ENCODE results near the gene MEI1. TPM values are rescaled to one million over a fixed set of nuclear protein-coding genes. Genes with fewer than 3 reads are reported as not detected.

The MEI1 gene
- polyA plus RNA-seq, 1 donor from 2014 or later, result not detected

- H3K9me3 ChIP-seq (ENCODE audit: low read length), result no peaks in the 10 kb centered on the region
- H4K20me1 ChIP-seq (ENCODE audit: insufficient read depth), result no peaks in the 10 kb centered on the region
- no peaks in the 10 kb centered on the region for H3K27me3 ChIP-seq (ENCODE audit: insufficient read depth, low read depth, low read length)
- no peaks in the 10 kb centered on the region for H3K79me2 ChIP-seq (replicated peaks; ENCODE audit: insufficient read depth, low read length)
- no peak overlapping the region for H3K27ac ChIP-seq (ENCODE audit: low read length)
- no peak overlapping the region for H3K9ac ChIP-seq (ENCODE audit: low read length)
- no peaks in the 10 kb centered on the region for H3K36me3 ChIP-seq (ENCODE audit: insufficient read depth, low read length)
- H2AFZ ChIP-seq (ENCODE audit: low read depth, low read length), result no peak overlapping the region
- no peaks in the 10 kb centered on the region for H3K9me2 ChIP-seq (ENCODE audit: insufficient read depth, low read length)
- no peak for TF ChIP-seq POLR2AphosphoS5 (IDR thresholded peaks at IDR 0.05)
- no peak for TF ChIP-seq EP300 (conservative IDR thresholded peaks at IDR 0.05; ENCODE audit: poor library complexity, severe bottlenecking)
- H3K4me2 ChIP-seq (ENCODE audit: low read length), result no peak overlapping the region
- H3K4me3 ChIP-seq (ENCODE audit: low read length), result no peak overlapping the region
- H3F3A ChIP-seq (ENCODE audit: insufficient read depth, low read length, poor library complexity, severe bottlenecking), result no peaks in the 10 kb centered on the region
Measured at GRCh38 chr22:41739576-41739975, 40.3 kb downstream of the MEI1 start.

- Histone ChIP-seq H3K79me2 (replicated peaks; ENCODE audit: insufficient read depth, low read length) (no peaks in the 10 kb centered on the region), H3F3A (ENCODE audit: insufficient read depth, low read length, poor library complexity, severe bottlenecking) (no peaks in the 10 kb centered on the region), H3K36me3 (ENCODE audit: insufficient read depth, low read length) (no peaks in the 10 kb centered on the region), H3K9me3 (ENCODE audit: low read length) (no peaks in the 10 kb centered on the region), H3K27ac (ENCODE audit: low read length) (no peak overlapping the region), H3K27me3 (ENCODE audit: insufficient read depth, low read depth, low read length) (no peaks in the 10 kb centered on the region), H3K9me2 (ENCODE audit: insufficient read depth, low read length) (no peaks in the 10 kb centered on the region), H3K9ac (ENCODE audit: low read length) (no peak overlapping the region), H2AFZ (ENCODE audit: low read depth, low read length) (no peak overlapping the region), H3K4me2 (ENCODE audit: low read length) (no peak overlapping the region), H3K4me3 (ENCODE audit: low read length) (no peak overlapping the region), H4K20me1 (ENCODE audit: insufficient read depth) (no peaks in the 10 kb centered on the region)
- TF ChIP-seq MXI1 (conservative IDR thresholded peaks at IDR 0.05; ENCODE audit: poor library complexity, severe bottlenecking) (no peak), POLR2AphosphoS5 (IDR thresholded peaks at IDR 0.05) (no peak), EP300 (conservative IDR thresholded peaks at IDR 0.05; ENCODE audit: poor library complexity, severe bottlenecking) (no peak), RAD21 (conservative IDR thresholded peaks at IDR 0.05) (no peak)
Measured at GRCh38 chr22:41742918-41743317, 43.6 kb downstream of the MEI1 start.

GRCh38 chr22:41745968-41746367 is 46.7 kb downstream of the MEI1 start:
- Histone ChIP-seq H4K20me1 (ENCODE audit: insufficient read depth) (no peaks in the 10 kb centered on the region), H3K9me3 (ENCODE audit: low read length) (no peaks in the 10 kb centered on the region), H2AFZ (ENCODE audit: low read depth, low read length) (no peak overlapping the region), H3K27me3 (ENCODE audit: insufficient read depth, low read depth, low read length) (no peaks in the 10 kb centered on the region), H3K36me3 (ENCODE audit: insufficient read depth, low read length) (no peaks in the 10 kb centered on the region), H3K4me2 (ENCODE audit: low read length) (no peak overlapping the region), H3K4me3 (ENCODE audit: low read length) (no peak overlapping the region), H3K79me2 (replicated peaks; ENCODE audit: insufficient read depth, low read length) (no peaks in the 10 kb centered on the region), H3K9me2 (ENCODE audit: insufficient read depth, low read length) (no peaks in the 10 kb centered on the region), H3K27ac (ENCODE audit: low read length) (no peak overlapping the region), H3K9ac (ENCODE audit: low read length) (no peak overlapping the region), H3F3A (ENCODE audit: insufficient read depth, low read length, poor library complexity, severe bottlenecking) (no peaks in the 10 kb centered on the region)
- TF ChIP-seq EZH2 (IDR thresholded peaks at IDR 0.05; ENCODE audit: borderline replicate concordance, insufficient read depth, low read length, poor library complexity, severe bottlenecking) (no peak), CTCF (IDR thresholded peaks at IDR 0.05; ENCODE audit: poor library complexity, severe bottlenecking) (no peak)

- H3K79me2 ChIP-seq (replicated peaks; ENCODE audit: insufficient read depth, low read length), result no peaks in the 10 kb centered on the region
- H3K9me3 ChIP-seq (ENCODE audit: low read length), result no peaks in the 10 kb centered on the region
- H3K9ac ChIP-seq (ENCODE audit: low read length), result no peak overlapping the region
- H3K9me2 ChIP-seq (ENCODE audit: insufficient read depth, low read length), result no peaks in the 10 kb centered on the region
- H3K27me3 ChIP-seq (ENCODE audit: insufficient read depth, low read depth, low read length), result no peaks in the 10 kb centered on the region
- no peak overlapping the region for H3K4me3 ChIP-seq (ENCODE audit: low read length)
- H3K4me2 ChIP-seq (ENCODE audit: low read length), result no peak overlapping the region
- no peaks in the 10 kb centered on the region for H3K36me3 ChIP-seq (ENCODE audit: insufficient read depth, low read length)
- H3K27ac ChIP-seq (ENCODE audit: low read length), result no peak overlapping the region
- H4K20me1 ChIP-seq (ENCODE audit: insufficient read depth), result no peaks in the 10 kb centered on the region
- H3F3A ChIP-seq (ENCODE audit: insufficient read depth, low read length, poor library complexity, severe bottlenecking), result no peaks in the 10 kb centered on the region
- no peak overlapping the region for H2AFZ ChIP-seq (ENCODE audit: low read depth, low read length)
- TF ChIP-seq CTCF (IDR thresholded peaks at IDR 0.05; ENCODE audit: poor library complexity, severe bottlenecking), result peak; percentile 62
- peak; percentile 56 for TF ChIP-seq SMC3 (conservative IDR thresholded peaks at IDR 0.05; ENCODE audit: poor library complexity)
- no peak for TF ChIP-seq EZH2 (IDR thresholded peaks at IDR 0.05; ENCODE audit: borderline replicate concordance, insufficient read depth, low read length, poor library complexity, severe bottlenecking)
- no peak for TF ChIP-seq TAF1 (IDR thresholded peaks at IDR 0.05; ENCODE audit: low read depth)
- TF ChIP-seq MXI1 (conservative IDR thresholded peaks at IDR 0.05; ENCODE audit: poor library complexity, severe bottlenecking), result no peak
- no peak for TF ChIP-seq REST (IDR thresholded peaks at IDR 0.05; ENCODE audit: borderline replicate concordance)
- no peak for TF ChIP-seq POLR2AphosphoS5 (IDR thresholded peaks at IDR 0.05)
- peak; percentile 49 for TF ChIP-seq RAD21 (conservative IDR thresholded peaks at IDR 0.05)
Measured at GRCh38 chr22:41746567-41747400, 47.5 kb downstream of the MEI1 start.
